Activated CD8-positive, alpha-beta memory T cell treated with anti-CD3 and anti-CD28 coated beads, Interleukin-2, amount 50 U/mL, for 1 hour (primary cell): Measurements from ENCODE around the gene NTN1.

Experiments
- DNase-seq: peaks from one replicate; pipeline ENCODE4 v3.0.0-alpha.2; 2020; ENCODE audit errors: extremely low read depth

NTN1 gene

DNA sequence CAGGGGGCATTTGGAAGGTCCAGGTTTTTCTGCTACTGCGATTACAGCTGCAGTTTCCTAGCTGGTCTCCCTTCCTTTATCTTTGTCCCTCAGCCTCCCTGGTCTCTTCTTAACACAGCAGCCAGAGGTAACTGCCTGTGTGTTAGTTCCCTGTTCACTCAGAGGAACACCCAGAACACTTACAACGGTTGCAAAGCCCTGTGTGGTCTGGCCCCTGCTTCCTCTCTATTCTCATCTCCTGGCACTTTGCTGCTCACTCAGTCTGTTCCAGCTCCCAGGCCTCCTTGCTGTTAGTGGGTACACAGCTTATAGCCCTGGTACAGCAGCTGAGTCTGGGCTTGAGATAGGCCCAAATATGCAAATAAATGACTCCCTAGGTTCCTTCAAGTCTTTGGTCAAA is 16.4 kb downstream of the NTN1 start:
- DNase-seq: no peak

DNA sequence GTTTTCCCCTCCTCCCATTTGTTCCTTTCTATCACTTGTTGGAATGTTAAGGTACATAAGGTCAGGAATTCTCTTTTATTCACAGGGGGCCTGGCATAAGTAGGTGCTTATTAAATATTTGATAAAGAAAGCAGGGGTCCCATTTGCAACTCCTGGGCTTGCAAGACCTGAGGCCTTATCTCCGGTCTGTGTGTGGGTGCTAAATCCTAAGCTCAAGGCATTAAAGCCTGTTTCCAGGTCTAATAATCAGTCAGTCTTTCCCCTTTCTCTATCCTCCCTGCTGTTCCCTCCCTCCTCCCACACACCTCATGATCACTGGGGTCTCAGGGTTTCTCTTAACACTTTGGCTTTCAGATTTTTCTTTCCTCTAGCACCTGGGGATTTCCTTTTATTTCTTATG is 17.1 kb downstream of the NTN1 start:
- DNase-seq: no peak

DNA sequence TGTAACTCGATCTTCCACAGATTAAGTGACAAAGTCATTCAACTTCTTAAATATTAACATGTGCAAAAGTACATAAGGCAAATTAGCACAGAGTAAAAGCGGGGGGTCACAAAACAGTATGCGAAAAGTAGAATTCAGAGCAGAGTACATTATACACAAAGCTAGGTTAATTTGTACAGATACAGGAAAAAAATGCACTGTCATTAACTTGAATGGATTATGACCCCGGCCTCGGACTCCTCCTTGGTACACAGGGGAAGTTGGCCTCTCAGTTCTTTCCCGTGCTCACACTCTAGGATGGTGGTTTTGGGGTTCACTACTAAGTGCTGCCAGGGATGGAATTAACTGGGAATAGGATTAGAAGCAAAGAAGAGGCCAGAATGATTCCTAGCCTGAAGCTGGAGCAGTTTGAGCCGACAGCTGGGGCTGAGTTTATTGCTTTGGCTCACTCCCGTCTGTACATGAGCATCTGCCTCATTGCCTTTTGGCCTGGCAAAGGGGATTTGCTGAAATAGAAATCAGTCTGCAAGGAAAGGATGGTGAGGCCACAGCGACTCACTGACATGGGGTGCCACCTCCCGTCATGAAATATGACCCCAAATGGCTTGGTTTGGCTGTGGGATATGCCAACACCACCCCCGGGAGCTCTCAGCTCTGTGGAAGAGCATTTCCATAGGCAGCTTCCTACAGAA is 23.6 kb downstream of the NTN1 start:
- DNase-seq: no peak

DNA sequence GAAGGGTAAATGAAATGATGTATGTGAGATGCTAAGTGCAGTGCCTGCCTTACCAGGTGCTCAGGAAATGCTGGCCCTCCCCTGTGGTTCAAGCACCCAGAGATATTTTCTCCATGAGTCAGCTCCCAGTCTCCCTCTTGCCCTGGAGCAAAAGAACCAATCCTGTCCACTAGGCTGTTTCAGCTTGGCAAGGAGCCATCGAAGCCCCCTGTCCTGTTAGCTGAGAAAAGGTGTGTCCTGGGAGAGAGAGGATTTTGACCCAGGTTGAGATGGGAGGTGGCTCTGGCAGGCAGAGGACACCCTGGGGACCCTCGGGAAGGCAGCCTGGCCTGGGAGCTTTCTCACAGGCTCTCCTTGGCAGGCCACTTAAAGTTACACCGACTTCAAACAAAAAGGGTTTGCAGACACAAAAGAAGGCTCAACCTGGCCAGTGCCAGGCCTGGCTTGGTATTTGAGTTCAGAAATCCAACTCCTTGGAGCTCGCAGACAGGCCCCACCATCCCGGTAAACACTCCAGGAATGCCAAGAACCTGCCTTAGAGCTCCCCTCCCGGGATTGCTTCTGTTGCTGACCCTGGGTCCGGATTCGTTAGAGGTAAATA is 29.6 kb downstream of the NTN1 start:
- no peak for DNase-seq

DNA sequence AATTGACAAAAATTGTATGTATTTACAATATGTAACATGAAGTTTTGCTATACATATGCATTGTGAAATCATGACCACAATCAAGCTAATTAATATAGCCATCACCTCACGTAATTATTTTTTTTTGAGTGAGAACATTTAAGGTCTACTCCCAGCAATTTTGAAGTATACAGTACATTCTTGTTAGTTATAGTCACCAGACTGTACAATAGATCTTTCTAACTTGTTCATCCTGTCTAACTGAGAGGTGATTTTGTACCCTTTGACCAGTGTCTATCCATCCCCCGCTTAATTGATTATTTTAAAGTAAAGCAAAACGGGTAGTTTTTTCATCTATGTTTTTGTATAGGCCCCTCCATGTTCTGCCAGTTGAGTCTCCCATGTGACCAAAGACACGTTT is 30.3 kb downstream of the NTN1 start:
- no peak for DNase-seq

DNA sequence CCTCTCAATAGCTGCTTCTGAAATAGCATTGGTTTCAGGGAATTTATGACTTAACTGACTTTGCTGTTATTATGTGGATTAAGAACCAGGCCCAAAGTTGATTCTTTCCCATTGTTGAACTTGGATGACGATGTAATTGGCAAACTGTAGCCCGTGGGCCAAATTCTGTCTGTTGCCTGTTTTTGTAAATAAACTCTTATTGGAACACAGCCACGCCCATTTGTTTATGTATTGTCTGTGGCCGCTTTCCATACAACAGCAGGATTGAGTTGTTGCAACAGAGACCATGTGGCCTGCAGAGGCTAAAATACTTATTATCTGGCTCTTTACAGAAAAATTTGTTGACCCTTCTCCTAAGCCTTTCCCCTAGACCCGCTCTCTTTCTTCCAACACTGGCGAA is 31.6 kb downstream of the NTN1 start:
- no peak for DNase-seq

DNA sequence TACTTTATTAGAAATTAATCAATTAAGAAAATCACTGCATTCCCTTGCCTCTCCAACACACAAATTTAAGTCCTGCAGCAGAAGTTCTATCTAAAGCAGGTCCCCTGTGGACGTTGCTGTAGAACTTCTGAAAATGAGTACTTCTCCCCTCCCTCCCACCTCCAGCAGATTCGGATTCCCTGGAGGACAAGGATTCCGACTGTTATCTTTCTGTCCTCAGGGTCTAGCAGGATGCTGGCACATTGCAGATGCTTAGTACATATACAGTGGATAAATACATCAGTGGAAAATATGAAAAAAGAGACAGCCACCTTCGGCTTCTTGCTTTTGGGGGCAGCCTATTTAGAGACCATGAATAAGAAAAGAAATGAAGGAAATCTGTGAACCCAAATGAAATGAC is 32.1 kb downstream of the NTN1 start:
- DNase-seq: no peak

DNA sequence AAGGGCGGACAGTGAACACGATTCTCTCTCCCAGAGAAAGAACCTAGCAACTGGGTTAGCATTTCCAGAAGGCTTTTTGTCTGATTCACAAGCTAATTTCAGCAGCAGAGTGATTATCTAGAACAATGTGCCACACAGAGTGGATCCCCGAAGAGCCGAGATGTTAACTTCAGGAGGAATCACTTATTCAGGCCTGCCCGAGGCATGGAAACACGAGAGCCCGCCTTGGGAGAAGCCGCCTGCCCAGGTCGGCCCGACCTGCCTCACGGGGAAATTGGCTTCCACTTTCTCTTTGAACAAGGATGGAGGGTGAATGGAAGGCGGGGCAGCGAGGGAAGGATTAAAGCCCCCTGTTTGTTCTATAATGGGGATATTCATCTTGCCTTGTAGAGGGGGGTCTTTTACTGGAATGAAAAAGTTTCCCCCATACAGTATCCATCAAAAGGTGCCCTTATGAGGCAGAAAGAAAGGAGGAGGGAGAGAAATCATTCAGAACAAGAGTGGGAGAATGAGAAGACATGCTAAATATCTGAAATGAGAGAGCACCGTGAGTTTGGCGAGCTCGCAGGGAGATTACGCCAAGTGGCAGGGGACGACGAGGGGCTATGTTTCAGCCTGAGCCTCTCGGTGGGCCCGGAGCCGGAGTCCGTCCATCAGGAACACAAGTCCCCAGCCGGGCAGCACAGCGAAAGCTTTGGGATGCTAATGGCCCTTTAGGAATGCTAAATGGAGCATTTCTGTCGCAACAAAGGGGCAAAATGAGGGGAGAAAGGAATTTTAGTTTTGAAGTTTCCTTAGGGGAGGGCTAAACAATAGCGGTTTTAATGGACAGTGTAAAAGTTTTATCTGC is 33.0 kb downstream of the NTN1 start:
- no peak for DNase-seq

DNA sequence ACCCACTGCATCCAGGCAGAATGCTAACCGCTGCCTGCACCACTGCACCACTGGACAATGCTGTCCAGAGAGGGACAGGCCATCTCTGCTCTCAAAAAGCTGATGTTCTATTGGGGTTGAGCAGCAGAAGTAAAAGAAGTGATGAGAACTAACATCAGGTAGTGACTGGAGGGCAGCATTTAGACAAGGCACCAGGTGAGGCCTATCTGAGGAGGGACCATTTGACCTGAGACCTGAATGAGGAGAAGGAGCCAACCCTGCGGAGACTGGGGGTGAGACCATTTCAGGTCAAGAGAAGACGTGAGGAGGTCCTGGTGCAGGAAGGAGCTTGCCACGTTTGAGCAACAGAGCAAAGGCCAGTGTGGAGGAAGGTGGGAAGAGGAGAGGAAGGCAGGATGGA is 34.0 kb downstream of the NTN1 start:
- DNase-seq: no peak

DNA sequence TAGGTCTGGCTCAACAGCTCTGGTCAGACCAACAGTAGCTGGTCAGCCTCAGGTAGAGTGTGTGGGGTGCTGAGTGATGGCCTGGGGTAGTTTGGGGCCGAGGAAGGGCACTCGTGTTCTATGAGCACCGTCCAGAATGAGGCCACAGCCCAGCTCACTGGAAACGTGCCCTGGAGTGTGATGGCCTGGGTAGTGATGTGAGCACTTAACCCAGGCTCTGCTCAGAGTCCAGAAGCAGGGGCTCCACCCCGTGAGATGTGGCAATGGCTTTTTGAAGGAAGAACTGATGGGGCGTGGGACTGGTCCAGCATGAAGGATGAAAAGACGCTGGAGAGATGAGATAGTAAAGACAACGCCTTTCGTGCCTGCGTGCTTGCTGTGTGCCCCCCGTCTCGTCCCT is 35.3 kb downstream of the NTN1 start:
- no peak for DNase-seq

DNA sequence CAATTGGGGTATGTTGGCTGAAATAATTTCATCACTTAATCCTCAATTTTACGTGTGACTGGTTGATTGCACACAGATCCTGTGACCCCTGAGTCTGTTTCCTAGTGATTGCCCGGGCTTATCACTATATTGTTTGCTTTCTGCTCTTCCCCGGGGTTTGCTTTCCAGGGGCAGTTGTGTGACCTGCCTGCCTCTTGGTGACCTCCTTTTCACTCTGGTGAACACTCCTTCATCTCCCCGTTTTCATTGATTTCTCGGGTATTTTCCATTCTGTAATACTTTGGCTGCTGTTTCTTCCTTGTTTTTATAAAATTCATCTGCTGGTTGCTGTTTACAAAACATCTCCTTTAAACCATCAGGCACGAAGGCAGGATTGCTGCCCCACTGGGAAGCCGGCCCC is 36.0 kb downstream of the NTN1 start:
- no peak for DNase-seq

DNA sequence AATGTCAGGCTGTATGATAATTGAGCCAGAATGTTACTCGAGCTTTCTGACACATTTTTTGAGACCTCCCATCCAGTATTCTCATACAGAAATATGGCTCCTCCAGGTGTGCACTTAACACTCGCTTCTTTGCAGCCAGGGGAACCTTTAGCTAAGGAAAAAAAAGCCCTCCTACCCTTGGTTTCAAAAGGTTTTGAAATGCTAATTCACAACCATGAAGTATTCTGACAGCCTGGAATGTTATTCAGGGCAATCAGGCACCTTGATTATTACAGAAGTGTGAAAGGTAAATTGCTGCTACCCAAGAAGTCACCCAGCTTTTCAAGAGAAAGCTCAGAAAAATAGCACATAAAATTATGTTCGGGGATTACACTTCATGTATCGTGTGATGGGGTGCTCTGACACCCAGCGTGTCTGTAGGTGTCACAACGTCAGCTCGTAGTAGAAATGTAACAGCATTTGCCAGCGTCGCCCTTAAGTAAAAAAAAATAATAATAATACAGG is 41.1 kb downstream of the NTN1 start:
- DNase-seq: no peak

DNA sequence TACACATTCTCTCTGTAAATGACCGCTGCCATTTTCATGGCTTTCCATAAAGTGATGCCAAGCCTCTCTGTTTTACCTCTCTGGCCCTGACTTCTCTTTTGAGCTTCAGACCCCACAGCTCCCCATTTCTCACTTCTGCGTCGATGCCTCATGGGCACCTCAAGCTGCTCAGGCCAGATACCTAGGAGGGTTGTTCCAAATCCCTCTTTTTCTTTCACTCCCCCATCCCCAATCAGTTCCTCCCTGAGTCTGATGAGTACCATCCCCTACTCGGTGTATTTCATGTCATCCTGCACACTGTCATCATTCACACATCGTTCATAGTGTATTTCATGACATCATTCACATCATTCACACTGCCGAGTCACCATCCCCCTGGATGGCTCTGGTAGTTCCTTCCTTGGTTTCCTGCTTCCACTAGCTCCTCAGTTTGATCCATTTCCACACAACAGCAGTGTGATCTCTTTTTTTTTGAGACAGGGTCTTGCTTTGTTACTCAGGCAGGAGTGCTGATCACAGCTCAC is 43.1 kb downstream of the NTN1 start:
- DNase-seq: no peak

DNA sequence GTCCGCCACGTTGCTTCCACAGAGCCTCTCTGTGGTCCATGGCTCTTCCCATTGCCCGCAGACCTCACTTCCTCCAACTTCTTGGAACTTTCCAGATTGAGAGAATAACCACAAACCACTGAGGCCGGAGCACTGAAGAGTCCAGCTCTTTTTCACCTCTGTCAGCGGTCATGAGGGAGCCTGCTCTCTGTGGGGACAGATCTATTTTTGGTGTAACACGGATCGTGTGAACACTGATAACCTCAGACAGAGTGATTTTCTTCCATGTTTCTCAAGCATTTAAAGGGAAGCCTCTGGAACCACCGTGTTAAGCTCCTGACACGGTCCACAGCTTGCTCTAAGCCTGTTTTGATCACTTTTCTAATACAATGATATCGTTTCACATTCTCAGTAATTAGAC is 49.7 kb downstream of the NTN1 start:
- no peak for DNase-seq

DNA sequence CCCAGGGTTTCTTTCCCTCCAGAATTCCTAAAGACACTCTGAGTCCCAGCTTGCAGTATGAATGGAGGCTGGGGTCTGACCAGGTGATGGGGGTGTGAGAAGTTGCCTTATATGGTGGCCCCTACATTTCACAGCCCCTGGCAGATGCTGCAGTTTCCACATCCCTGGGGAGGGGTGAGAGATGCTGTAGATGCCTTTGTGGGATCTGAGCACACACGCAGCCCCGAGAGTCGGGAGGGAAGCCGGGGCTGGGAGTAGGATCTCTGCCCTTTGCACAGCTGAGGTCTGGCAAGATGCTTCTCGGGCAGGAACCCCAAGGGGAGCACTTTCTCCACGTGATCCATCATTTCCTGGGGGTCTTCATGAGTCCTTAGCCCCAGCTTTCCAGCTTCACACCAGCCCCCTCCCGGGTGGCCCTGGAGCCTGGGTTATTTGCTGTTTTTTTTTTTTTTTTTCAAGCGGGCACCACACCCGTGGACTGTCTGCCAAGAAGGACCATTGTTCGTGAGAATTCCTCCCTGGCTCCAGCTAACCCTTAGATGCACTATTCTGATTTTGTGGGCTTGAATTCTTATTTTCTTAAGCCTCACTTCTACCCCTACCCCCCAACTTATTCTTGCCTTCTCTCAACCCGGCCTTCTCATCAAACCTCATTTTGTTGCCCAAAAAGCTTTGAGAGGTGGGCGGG is 50.6 kb downstream of the NTN1 start:
- no peak for DNase-seq

DNA sequence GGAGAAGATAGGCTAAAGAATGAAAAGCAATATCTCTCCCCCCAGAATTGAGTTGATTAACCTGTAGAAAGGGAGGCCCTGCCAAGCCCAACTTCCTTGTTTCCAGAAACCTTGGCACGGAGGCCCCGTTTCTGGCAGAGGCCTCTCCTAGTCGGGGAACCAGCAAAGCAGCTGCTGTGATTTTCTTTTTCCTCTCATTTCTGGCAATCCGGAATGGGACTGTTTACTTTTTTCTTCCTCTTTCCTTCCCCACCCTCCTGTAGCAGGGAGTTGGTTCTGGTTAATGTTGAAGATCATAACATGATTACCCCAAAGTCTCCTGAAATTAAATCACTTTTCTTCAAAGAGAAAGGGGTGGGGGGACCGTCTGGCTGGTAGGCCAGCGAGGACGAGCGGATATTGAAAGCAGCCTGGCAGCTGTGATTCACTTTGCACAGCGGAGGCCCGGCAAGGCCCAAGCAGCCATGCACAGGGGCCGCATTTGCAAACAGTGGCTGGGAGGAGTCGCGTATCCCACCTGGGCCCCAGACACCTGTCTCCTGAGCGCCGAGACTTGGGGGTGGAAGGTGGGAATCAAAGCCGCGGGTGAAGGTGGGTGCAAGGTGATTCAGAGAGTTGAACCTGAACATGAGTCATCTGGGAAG is 51.5 kb downstream of the NTN1 start:
- DNase-seq: no peak

DNA sequence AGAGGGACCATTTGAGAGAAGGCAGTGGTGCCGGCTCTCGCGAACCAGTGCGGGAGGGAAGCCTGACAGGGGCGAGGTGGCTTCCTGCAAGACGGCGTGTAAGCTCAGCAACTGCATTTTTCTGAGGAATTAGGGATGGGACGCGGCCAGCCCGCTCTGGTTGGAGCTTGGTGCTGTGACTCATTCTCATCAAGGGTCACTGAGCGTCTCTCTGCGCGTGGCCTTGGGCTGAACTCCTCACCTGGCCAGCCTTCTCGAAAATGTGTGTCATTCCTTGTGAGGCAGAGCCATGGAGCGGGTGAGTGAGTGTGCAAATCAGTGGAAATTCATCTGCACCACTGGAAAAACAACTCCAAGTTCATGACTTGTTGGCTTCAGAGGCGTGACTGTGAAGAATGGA is 52.8 kb downstream of the NTN1 start:
- DNase-seq: no peak

DNA sequence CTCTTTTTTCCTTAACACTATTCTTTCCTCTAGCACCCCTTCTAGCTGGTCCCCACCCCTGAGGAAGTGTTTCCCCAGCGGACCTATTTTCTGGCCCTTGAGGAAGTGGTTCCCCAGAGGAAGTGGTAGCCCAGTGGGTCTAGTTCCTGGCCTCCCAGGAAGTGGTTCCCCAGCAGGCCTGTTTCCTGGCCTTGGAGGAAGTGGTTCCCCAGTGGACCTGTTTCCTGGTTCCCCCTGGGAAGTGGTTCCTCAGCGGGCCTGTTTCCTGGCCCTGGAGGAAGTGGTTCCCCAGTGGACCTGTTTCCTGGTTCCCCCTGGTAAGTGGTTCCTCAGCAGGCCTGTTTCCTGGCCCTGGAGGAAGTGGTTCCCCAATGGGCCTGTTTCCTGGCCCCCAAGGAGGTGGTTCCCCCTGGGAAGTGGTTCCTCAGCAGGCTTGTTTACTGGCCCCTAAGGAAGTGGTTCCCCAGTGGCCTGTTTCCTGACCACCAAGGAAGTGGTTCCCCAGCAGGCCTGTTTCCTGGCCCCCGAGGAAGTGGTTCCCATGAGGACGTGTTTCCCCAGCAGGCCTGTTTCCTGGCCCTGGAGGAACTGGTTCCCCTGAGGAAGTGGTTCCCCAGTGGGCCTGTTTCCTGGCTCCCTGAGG is 58.3 kb downstream of the NTN1 start:
- no peak for DNase-seq

DNA sequence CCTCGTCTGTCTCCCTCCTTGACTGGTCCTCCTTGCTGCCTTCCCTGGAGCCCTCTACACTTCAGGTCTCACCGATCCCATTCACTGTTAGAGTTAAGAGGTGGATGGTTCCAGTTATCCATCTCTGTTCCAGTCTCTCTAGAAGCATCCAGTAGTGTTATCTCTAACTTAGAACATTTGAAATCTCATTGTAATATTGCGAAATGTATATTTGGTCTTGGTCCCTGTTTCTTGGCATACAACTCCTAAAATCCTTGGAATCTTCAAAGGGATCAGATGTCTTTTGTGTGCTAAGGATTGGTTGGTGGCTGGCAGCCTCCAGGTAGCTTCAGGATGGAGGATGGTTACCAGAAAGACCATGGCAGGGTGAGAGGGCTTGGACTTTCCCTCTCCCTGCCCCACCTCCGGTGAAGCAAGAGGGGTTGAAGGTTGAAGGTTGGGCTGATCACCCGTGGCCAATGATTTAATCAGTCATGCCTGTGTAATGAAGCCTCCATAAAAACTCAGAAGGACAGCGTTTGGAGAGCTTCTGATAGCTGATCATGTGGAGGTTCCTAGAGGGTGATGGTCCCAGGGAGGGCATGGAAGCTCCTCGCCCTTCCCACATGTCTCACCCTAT is 59.1 kb downstream of the NTN1 start:
- DNase-seq: no peak

DNA sequence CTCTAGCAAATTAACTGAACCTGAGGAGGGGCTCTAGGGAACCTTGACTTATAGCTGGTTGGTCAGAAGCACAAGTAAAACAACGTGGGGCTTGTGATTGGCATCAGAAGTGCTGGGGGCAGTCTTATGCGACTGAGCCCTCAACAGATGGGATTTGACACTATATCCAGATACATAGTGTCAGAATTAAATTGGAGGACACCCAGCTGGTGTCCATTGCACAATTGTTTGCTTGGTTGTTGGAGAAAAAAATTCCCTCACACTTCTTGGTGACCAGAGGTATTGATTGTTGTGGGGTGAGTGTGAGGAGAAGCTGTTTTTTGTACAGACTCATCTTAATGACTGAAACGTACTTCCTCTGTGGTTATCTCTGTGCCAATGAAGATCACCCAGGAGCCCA is 59.7 kb downstream of the NTN1 start:
- DNase-seq: no peak

DNA sequence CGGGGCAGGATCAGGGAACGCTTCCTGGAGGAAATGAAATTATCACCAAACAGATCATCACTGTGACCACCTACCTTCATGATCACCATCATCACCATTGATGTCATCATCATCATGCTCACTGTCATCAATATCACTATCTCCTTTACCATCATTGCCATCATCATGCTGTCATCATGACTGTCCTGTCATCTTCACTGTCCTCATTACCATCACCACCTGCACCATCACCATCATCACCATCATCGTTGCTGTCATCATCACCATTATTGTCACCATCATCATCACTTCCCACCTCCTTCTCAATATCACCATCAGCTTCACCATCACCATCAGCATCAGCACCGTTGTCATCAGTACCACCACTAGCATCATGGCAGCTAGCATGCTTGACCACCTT is 65.3 kb downstream of the NTN1 start:
- no peak for DNase-seq
